T47D (cell line): Measurements from ENCODE around the gene ACAP1.

Source experiments
- DNase-seq, 2 experiments: peaks; one replicate each; pipeline versions ENCODE4 v3.0.0 to v3.0.0-alpha.2; 2011 to 2012; ENCODE audit warnings: low read depth in 1 of 2, low spot score in 1 of 2
- JUND ChIP-seq: IDR thresholded peaks from 2 replicates; pipeline ENCODE4 v1.6.1; 2012; ENCODE audit warnings: low read depth
- in situ Hi-C: cut with HindIII; loops from 2 replicates; pipeline ENCODE4 v1.10.0; 2016; ENCODE audit warnings: low sequenced_read_pairs, low pct_unique_long_range_greater_than_20kb

Gene ACAP1

DNA sequence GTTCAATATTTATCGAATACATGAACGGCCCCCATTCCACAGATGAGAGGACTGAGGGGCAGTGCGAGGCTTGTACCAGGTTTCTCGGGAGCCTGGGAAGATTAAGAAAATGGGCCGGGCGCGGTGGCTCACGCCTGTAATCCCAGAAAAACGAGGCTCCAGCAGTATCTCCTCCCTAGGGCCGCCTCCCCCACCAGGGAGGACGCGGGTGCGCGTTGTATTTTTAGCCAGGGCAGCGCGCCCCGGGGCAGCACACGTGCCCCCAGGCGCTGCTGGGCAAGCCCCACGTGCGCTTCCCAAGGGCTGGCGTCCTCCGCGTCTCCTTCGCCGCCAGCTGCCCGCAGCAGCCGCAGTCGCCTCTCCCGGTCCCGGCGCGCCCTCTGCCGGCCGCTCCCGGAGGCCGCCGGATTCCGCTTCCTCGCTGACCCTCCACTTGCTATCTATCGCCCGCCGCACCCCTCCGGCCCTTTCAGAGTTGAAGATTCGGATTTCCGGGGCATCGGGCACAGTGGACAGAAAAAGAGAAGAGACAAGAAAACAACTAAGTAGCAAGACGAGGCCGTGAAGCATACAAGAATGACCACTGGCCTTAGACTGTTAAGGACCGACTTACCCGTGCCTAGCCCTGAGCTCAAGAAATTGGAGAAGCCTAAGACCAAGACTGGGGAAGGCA is 40.0 kb upstream of the ACAP1 start:
- peak; percentile 58 to 80 for DNase-seq
- in situ Hi-C loops = no loop called here
- TF ChIP-seq JUND = no peak

DNA sequence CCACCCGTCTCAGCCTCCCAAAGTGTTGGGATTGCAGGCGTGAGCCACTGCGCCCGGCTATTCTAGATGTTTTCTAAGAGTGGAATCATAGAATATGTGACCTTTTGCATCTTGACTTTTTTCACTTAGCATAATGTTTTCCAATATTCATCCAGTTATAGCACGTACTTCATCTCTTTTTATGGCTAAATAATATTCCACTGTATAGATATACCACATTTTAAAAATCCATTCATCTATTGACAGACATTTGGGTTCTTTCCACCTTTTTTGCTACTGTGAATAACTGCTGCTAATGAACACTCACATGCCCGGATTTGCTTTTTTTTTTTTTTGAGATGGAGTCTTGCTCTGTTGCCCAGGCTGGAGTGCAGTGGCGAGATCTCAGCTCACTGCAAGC is 32.1 kb upstream of the ACAP1 start:
- TF ChIP-seq JUND = no peak
- in situ Hi-C loops = no loop called here
- DNase-seq = no peak

GRCh38 chr17:7306911-7307685 is 29.2 kb upstream of the ACAP1 start, which contains the start of gene EIF5A:
EIF5A (plus strand) TSS chr17:7307628; CDS start chr17:7309636, 2,008 bp downstream.
- in situ Hi-C loops = no loop called here
- TF ChIP-seq JUND = no peak
- DNase-seq = peak; percentile 94 to 99

DNA sequence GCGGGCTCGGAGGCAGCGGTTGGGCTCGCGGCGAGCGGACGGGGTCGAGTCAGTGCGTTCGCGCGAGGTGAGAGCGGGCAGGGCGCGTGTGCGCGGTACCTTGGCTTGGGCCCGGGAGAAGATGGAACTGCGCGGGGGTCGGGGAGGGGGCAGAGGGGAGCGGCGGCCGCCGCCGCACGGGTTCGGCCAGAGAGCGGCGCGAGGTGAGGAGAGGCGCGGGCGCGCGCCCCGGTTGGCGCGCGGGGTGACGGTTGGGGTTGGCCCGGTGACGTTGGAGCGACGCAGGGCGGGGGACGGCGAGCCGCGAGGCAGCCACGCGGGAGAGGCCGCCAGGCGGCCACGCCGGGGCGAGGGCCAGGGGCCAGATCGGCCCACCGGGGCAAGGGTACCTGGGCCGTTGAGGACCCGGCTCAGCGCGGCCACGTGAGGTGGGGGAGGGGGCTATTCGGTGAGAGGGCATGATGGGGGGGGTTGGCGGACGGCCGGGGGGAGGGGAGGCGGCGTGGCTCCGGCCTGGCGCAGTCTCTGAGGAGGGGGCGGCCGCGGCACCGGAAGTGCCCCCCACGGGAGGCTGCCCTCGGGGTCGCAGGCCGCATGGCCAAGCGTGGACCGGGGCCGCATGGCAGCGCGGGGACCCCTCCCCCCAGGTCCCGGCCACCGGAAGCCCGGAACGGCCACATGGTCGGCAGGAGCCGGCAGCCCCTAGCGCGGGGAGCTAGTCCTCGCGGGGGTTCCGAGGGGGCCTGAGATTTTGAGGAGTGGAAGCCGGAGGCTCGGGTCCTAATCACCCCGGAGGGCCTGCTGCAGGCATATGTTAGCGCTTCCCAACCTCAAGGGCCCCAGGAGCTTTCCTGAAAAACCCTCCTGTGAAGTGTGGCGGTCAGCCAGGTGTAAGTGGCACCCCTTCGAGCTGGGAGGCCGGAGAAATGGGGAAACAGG is 28.4 kb upstream of the ACAP1 start:
- no peak for TF ChIP-seq JUND
- DNase-seq = peak in 1 of 2 experiments; percentile 40
- in situ Hi-C loops = no loop called here

DNA sequence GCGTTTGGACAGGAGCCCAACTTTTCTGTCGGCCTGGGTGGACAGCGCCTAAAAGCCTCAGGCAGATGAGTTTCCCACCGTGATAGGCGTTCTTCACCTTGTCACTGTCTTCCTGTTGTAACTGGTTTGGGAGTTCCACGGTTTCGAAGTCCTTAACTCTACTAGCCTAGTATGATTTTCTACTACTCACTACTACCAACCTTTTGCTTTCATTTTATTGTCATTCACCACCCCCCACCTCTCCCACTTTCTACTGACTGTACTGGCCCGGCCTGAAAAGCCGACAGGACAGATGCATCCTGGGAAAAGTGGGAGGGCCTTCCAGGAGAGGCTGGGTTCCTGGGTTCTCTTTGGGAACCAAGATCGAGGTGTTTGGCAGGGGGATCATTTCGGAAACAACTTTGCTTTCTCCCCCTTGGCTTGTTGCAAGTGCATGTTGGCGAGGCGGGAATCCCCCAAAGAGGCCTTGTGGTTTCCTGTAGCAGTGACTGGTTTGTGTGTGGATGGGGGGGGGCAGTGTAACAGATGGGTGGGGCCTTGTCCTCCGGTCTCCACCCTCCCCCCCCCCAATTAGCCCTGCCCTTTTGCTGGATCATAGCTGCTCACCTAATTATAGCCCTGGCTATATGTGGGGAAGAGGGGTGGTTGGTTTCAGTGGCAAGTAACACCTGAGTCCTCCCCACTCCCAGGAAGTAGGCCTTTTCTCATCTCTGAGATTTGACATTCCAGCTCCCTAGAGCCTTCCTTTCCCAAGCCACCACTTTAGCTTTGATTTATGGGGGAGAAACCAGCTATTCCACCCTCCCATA is 27.5 kb upstream of the ACAP1 start:
- in situ Hi-C loops = no loop called here
- peak; percentile 72 to 89 for DNase-seq
- TF ChIP-seq JUND = no peak

GRCh38 chr17:7309628-7310027 is 26.7 kb upstream of the ACAP1 start:
- no peak for DNase-seq
- in situ Hi-C loops = no loop called here
- no peak for TF ChIP-seq JUND

- in situ Hi-C loops = no loop called here
- TF ChIP-seq JUND = no peak
These were observed 25.1 kb upstream of the ACAP1 start for GRCh38 chr17:7311110-7311705.

DNA sequence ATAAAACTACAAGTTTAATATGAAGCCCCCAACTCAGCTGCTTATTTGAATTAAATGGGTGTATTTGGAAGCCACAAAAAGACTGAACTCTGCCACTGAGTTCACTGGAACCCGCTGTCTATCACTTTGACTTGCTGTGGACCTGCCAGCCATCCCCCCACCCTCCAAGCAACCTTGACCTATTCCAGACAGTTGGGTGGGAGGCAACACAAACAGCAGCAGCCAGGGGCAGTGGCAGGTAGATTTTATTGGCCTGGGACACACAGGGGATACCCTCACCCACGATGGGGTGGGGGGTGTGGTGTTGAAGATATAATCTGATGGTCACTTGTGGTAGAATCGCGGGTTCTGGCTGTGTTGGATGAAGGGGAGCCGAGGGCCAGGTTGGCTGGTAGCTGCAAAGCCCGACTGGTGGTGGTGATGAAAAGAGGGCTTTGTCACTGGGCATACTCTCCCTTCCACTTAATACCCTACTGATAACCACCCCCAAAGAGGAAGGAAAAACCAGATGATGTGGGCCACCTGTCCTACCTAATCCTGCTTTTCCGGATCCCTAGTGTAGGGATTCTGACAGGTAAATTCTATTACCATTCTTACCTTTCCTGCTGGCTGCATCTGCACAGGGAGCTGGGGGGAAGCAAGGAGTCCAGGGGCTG is 23.8 kb upstream of the ACAP1 start:
- TF ChIP-seq JUND = no peak
- in situ Hi-C loops = no loop called here
- DNase-seq = no peak

More at GRCh38 chr17:7311110-7311705, 25.1 kb upstream of the ACAP1 start:
- DNase-seq = no peak

- TF ChIP-seq JUND = no peak
- in situ Hi-C loops = no loop called here
- DNase-seq = no peak
These were observed 23.0 kb upstream of the ACAP1 start for GRCh38 chr17:7313088-7313889.

GRCh38 chr17:7313890-7314718 is 22.2 kb upstream of the ACAP1 start:
- no peak for TF ChIP-seq JUND
- in situ Hi-C loops = no loop called here
- DNase-seq = no peak
